WI38 (cell line): Measurements from ENCODE around the gene ABHD14A.

Experiments used
- H3K4me3 ChIP-seq: 2 replicates; pipeline ENCODE4 v1.5.1; 2011; ENCODE audit warnings: low read depth, mild to moderate bottlenecking, control low read depth, low read length
- CTCF ChIP-seq: IDR thresholded peaks from 2 replicates; pipeline ENCODE4 v1.5.1; 2012; ENCODE audit warnings: low read depth, mild to moderate bottlenecking, control low read depth, low read length

The ABHD14A gene

DNA sequence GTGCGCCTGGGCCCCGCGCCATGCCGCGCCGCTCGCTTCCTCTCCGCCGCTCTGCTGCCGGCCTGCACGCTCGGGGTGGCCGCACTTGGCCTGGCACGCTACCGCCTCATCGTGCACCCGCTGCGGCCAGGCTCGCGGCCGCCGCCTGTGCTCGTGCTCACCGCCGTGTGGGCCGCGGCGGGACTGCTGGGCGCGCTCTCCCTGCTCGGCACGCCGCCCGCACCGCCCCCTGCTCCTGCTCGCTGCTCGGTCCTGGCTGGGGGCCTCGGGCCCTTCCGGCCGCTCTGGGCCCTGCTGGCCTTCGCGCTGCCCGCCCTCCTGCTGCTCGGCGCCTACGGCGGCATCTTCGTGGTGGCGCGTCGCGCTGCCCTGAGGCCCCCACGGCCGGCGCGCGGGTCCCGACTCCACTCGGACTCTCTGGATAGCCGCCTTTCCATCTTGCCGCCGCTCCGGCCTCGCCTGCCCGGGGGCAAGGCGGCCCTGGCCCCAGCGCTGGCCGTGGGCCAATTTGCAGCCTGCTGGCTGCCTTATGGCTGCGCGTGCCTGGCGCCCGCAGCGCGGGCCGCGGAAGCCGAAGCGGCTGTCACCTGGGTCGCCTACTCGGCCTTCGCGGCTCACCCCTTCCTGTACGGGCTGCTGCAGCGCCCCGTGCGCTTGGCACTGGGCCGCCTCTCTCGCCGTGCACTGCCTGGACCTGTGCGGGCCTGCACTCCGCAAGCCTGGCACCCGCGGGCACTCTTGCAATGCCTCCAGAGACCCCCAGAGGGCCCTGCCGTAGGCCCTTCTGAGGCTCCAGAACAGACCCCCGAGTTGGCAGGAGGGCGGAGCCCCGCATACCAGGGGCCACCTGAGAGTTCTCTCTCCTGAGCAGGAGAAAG lies 18.7 kb upstream of the ABHD14A start:
- H3K4me3 ChIP-seq = no peak overlapping the region
- TF ChIP-seq CTCF = peak; percentile 27; the same call in 1 of the 2 replicates

DNA sequence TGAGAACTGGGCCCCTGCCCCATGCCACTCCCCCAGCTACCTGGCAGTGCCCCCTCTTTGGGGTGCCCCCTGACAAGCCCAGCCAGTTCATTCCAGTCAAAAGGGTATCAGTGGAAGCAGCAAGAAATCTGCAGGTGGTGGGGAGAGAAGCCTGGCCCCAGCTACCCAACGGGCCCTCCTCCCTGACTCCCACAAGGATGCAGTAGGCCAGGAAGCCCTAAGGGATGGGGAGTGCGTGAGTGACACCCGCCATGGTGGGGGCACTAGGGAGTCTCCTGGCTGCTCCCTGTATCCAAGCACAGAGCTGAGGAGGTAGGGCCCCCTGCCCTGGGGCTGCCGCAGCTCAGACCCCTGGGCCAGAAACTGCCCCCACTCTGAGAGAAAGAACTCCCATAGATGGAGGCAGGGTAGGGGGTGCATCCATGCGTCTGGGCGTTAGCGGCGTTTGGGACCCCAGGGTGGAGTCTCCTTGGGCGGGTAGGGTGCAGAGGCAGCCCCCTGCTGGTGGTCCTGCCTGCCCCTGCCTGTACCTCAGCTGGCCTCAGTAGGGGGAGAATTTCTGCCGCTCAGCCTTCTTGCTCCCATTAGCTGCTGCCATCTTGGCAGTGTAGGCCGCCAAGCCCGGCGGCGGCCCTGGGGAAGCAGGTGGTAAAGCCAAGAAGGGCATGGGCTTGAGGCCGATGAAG lies 17.2 kb upstream of the ABHD14A start:
- H3K4me3 ChIP-seq = no peak overlapping the region
- TF ChIP-seq CTCF = no peak

GRCh38 chr3:51958603-51959521 lies 16.0 kb upstream of the ABHD14A start:
- no peak overlapping the region for H3K4me3 ChIP-seq
- no peak for TF ChIP-seq CTCF

GRCh38 chr3:51959651-51960050 lies 15.2 kb upstream of the ABHD14A start:
- no peak for TF ChIP-seq CTCF
- H3K4me3 ChIP-seq = no peak overlapping the region

- no peak for TF ChIP-seq CTCF
- no peak overlapping the region for H3K4me3 ChIP-seq
Observed at GRCh38 chr3:51960386-51960785, 14.5 kb upstream of the ABHD14A start.

DNA sequence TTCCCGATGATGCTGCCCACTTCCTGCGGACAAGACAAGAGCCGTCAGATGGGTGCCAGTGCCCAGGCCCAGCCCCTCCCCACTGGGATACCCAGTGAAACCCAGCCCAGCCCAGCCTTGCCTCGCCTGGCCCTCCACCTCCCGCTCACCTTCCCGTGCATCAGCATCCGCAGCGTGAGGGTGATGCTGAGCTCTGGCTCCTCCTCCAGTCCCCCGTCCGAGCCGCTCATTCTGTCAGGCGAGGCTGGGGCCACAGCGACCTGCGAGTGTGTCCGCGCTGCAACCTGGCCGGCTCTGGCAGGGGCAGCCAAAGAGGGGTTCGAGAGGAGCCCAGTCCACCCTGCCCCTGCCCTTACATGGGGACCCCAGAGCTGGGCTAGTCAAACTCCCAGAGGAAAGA lies 13.9 kb upstream of the ABHD14A start:
- no peak overlapping the region for H3K4me3 ChIP-seq
- TF ChIP-seq CTCF = no peak
